Lower leg skin (tissue), 3 donors: ENCODE data around the gene DDX1.

ENCODE experiments used
- POLR2A ChIP-seq, 2 donors: fragments of 450-650 bp; IDR thresholded peaks; one replicate each; pipeline ENCODE4 v1.6.1; 2016 to 2017; ENCODE audit warnings: antibody characterized with exemption in 2 of 2, mild to moderate bottlenecking in 1 of 2, moderate library complexity in 1 of 2
- TF ChIP-seq, protein P1 (sequence below), 3 donors: fragments of 450-650 bp; IDR thresholded peaks; one replicate each; pipeline ENCODE4 v1.5.1; 2016; ENCODE audit warnings: antibody characterized with exemption in 3 of 3, mild to moderate bottlenecking in 3 of 3, moderate library complexity in 2 of 3

- TF ChIP-seq, protein P1, sequence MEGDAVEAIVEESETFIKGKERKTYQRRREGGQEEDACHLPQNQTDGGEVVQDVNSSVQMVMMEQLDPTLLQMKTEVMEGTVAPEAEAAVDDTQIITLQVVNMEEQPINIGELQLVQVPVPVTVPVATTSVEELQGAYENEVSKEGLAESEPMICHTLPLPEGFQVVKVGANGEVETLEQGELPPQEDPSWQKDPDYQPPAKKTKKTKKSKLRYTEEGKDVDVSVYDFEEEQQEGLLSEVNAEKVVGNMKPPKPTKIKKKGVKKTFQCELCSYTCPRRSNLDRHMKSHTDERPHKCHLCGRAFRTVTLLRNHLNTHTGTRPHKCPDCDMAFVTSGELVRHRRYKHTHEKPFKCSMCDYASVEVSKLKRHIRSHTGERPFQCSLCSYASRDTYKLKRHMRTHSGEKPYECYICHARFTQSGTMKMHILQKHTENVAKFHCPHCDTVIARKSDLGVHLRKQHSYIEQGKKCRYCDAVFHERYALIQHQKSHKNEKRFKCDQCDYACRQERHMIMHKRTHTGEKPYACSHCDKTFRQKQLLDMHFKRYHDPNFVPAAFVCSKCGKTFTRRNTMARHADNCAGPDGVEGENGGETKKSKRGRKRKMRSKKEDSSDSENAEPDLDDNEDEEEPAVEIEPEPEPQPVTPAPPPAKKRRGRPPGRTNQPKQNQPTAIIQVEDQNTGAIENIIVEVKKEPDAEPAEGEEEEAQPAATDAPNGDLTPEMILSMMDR (IDR thresholded peaks at IDR 0.05): no peak
- TF ChIP-seq POLR2A (IDR thresholded peaks at IDR 0.05): no peak
Measured at GRCh38 chr2:15626967-15627366, 35.3 kb downstream of the DDX1 start.
